ENCODE measurements around the gene ZNF426.

ZNF426 gene

DNA sequence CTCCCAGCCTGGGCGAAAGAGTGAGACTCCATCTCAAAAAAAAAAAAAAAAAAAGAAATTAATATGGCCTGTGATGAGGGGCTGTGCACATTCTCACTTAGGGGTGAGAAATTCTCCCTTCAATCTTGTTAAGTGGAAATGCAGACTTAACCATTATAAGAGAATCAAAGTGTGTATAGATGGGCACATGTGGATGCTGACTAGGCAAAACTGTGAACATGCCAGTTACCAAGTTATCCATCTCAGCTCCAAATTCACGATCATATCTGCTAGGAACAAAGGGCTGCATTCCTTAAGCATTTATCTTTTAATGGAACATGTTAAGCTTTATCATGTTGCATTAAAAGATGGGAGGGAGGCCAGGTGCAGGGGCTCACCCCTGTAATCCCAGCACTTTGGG is 44.3 kb downstream of the ZNF426 start:
- no peak for DNase-seq

DNA sequence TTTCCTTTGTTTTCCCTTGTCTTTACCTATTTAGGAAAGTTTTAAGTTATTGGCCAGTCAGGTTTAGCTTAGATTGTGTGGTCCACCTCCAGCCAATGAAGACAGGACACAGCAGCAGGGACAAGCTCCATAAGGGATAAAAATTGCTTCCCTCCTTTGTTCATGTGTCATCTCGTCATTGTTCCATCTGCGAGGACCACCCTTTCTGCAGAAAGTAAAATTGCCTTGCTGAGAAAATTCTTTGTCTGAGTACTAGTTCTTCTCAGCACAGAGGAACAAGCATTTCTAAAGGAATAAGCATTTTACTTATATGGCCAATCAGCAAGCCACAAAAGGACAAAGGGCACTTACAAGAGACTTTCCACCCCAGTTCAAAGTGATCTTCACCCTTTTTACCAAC is 51.4 kb downstream of the ZNF426 start:
- no peak for DNase-seq

DNA sequence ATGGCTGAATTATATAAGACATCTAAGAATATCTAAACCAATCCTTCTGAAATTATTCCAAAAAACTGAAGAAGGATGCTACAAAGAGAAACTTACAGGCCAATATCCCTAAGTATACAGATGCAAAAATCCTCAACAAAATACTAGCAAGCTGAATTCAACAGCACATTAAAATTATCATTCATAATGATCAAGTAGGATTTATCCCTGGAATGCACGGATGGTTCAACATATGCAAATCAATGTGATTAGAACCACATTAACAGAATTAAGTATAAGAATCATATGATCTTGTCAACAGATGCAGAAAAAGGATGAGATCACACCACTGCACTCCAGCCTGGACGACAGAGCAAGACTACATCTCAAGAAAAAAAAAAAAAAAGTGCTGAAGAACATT is 53.3 kb downstream of the ZNF426 start:
- no peak for DNase-seq

GRCh38 chr19:9474975-9475374 is 63.5 kb downstream of the ZNF426 start:
- DNase-seq, result no peak
